IMR-90 (cell line): ENCODE data around the gene PTPRN2. TPM values are rescaled to one million over a fixed set of nuclear protein-coding genes. Genes with fewer than 3 reads are reported as not detected.

ENCODE experiments used
- ATAC-seq: fragments of 200-7000 bp; cut with Tn5 transposase; 2 replicates; pipeline ENCODE4 v1.9.1; 2020; ENCODE audit warnings: low read depth, mild to moderate bottlenecking, moderate library complexity
- BruUV-seq: library from RNA; stranded (reverse); fragments of 400-500 nt; replicated peaks from 2 replicates; lab custom pipeline; 2021; lab: Mats Ljungman, UMichigan
- CTCF ChIA-PET: fragments of 300-600 bp; formaldehyde crosslinking; extraction: SDS; loops from one replicate; lab custom pipeline; 2021; ENCODE audit warnings: antibody characterized with exemption; lab: Yijun Ruan, JAX
- POLR2A ChIA-PET: fragments of 300-600 bp; sonication (Branson Sonifier 250); formaldehyde crosslinking; loops from one replicate; lab custom pipeline; 2022; ENCODE audit warnings: antibody characterized with exemption; ENCODE audit not compliant: unreplicated experiment; lab: Charles Lee
- DNase-seq: peaks from one replicate; pipeline ENCODE4 v3.0.0; 2013
- H2AFZ ChIP-seq: replicated peaks from 2 replicates; pipeline ENCODE3; 2013; ENCODE audit warnings: low read length, mild to moderate bottlenecking; ENCODE audit not compliant: poor library complexity
- H2AK5ac ChIP-seq: 2 replicates; pipeline ENCODE4 v1.6.1; 2013; ENCODE audit warnings: low read depth, low read length, inconsistent platforms
- H2AK9ac ChIP-seq: replicated peaks from 2 replicates; pipeline ENCODE3; 2013; ENCODE audit warnings: mild to moderate bottlenecking, low read depth, low read length, moderate library complexity; ENCODE audit not compliant: poor library complexity
- H2BK120ac ChIP-seq: 2 replicates; pipeline ENCODE4 v1.6.1; 2013; ENCODE audit warnings: low read depth, low read length, inconsistent platforms
- H2BK15ac ChIP-seq: 3 replicates; pipeline ENCODE4 v1.6.1; 2013; ENCODE audit warnings: low read depth, low read length, inconsistent platforms
- H2BK20ac ChIP-seq: 2 replicates; pipeline ENCODE4 v1.6.1; 2013; ENCODE audit warnings: low read depth, mild to moderate bottlenecking, inconsistent platforms, low read length, moderate library complexity
- H2BK5ac ChIP-seq: 2 replicates; pipeline ENCODE4 v1.6.1; 2013; ENCODE audit warnings: mild to moderate bottlenecking, low read depth, low read length, inconsistent platforms; ENCODE audit not compliant: poor library complexity, severe bottlenecking
- H3K14ac ChIP-seq: replicated peaks from 2 replicates; pipeline ENCODE4 v1.6.1; 2013; ENCODE audit warnings: low read depth, low read length, inconsistent platforms
- H3K18ac ChIP-seq: 2 replicates; pipeline ENCODE4 v1.6.1; 2013; ENCODE audit warnings: low read depth, low read length, control low read depth
- H3K23ac ChIP-seq: 2 replicates; pipeline ENCODE4 v1.6.1; 2013; ENCODE audit warnings: low read depth, low read length, inconsistent platforms
- H3K27ac ChIP-seq: 2 replicates; pipeline ENCODE4 v1.5.1; 2013; ENCODE audit warnings: mild to moderate bottlenecking, control low read depth, low read length; ENCODE audit not compliant: insufficient read depth
- H3K27me3 ChIP-seq: 2 replicates; pipeline ENCODE4 v1.6.1; 2013; ENCODE audit warnings: low read length; ENCODE audit not compliant: control insufficient read depth, insufficient read depth
- H3K36me3 ChIP-seq: 2 replicates; pipeline ENCODE4 v1.6.1; 2013; ENCODE audit warnings: low read length, mixed read lengths; ENCODE audit not compliant: control insufficient read depth, insufficient read depth
- H3K4ac ChIP-seq: 2 replicates; pipeline ENCODE4 v1.6.1; 2013; ENCODE audit warnings: low read depth, low read length, inconsistent platforms
- H3K4me1 ChIP-seq: 2 replicates; pipeline ENCODE4 v1.6.1; 2013; ENCODE audit warnings: low read length, mixed read lengths; ENCODE audit not compliant: control insufficient read depth, insufficient read depth
- H3K4me2 ChIP-seq: 2 replicates; pipeline ENCODE4 v1.6.1; 2013; ENCODE audit warnings: low read depth, mild to moderate bottlenecking, control low read depth, low read length, moderate library complexity
- H3K4me3 ChIP-seq: 2 replicates; pipeline ENCODE4 v1.5.1; 2013; ENCODE audit warnings: low read depth, mild to moderate bottlenecking, control low read depth, low read length, moderate library complexity; ENCODE audit not compliant: insufficient read depth
- H3K56ac ChIP-seq: 2 replicates; pipeline ENCODE4 v1.6.1; 2013; ENCODE audit warnings: low read length, inconsistent platforms; ENCODE audit not compliant: insufficient read depth; ENCODE audit errors: extremely low read depth
- H3K79me1 ChIP-seq, 2 experiments: 2 replicates each; pipeline ENCODE4 v1.6.1; 2013; ENCODE audit warnings: low read length in 2 of 2, inconsistent platforms in 1 of 2, low read depth in 1 of 2
- H3K9ac ChIP-seq: 2 replicates; pipeline ENCODE4 v1.6.1; 2013; ENCODE audit warnings: low read depth, low read length, control low read depth
- H3K9me1 ChIP-seq: 2 replicates; pipeline ENCODE4 v1.6.1; 2013; ENCODE audit warnings: low read length, inconsistent platforms; ENCODE audit not compliant: insufficient read depth
- H3K9me3 ChIP-seq: 2 replicates; pipeline ENCODE4 v1.6.1; 2013; ENCODE audit warnings: low read length; ENCODE audit not compliant: control insufficient read depth, insufficient read depth
- H4K20me1 ChIP-seq: 2 replicates; pipeline ENCODE4 v1.6.1; 2013; ENCODE audit warnings: low read length, inconsistent platforms; ENCODE audit not compliant: insufficient read depth
- H4K5ac ChIP-seq: 2 replicates; pipeline ENCODE4 v1.6.1; 2013; ENCODE audit warnings: mild to moderate bottlenecking, low read depth, low read length, control low read depth
- H4K8ac ChIP-seq, 2 experiments: 2 replicates each; pipeline ENCODE4 v1.6.1; 2013; ENCODE audit warnings: low read depth in 2 of 2, low read length in 2 of 2, control low read depth in 1 of 2, inconsistent platforms in 1 of 2
- H4K91ac ChIP-seq: 2 replicates; pipeline ENCODE4 v1.6.1; 2013; ENCODE audit warnings: low read depth, low read length, inconsistent platforms; ENCODE audit not compliant: insufficient read depth
- BHLHE40 ChIP-seq: fragments of 150-350 bp; IDR thresholded peaks from 2 replicates; pipeline ENCODE4 v1.6.1; 2016; ENCODE audit warnings: mild to moderate bottlenecking, low read depth, low read length
- CHD1 ChIP-seq: IDR thresholded peaks from 2 replicates; pipeline ENCODE4 v1.6.1; 2012; ENCODE audit warnings: low read depth, low read length, improper control_type of control experiment
- ELK1 ChIP-seq: fragments of 150-350 bp; IDR thresholded peaks from 2 replicates; pipeline ENCODE4 v1.6.1; 2016; ENCODE audit warnings: low read depth, mild to moderate bottlenecking, low read length, moderate library complexity, borderline replicate concordance
- NFE2L2 ChIP-seq: fragments of 150-350 bp; IDR thresholded peaks from 2 replicates; pipeline ENCODE4 v1.6.1; 2016; ENCODE audit warnings: low read depth, mild to moderate bottlenecking, low read length
- SMC3 ChIP-seq: fragments of 150-350 bp; IDR thresholded peaks from 2 replicates; pipeline ENCODE4 v1.6.1; 2016; ENCODE audit warnings: low read depth, mild to moderate bottlenecking, antibody characterized with exemption, low read length, moderate library complexity
- USF2 ChIP-seq: fragments of 150-350 bp; IDR thresholded peaks from 2 replicates; pipeline ENCODE4 v1.6.1; 2017; ENCODE audit warnings: mild to moderate bottlenecking, antibody characterized with exemption, low read length, low read depth
- WGBS, 2 experiments: methylation state at CpG; one replicate each; pipeline versions ENCODE4 v1.1.5 to v1.1.7; 2013; ENCODE audit warnings: missing lambda C conversion rate in 2 of 2; ENCODE audit not compliant: insufficient read length in 1 of 2; ENCODE audit errors: extremely low coverage in 2 of 2; 5-methylcytosine and 5-hydroxymethylcytosine counted together
- dilution Hi-C: fragments of 300-500 bp; cut with HindIII; formaldehyde crosslinking; loops from one replicate; pipeline ENCODE4 v1.14.3; 2018; ENCODE audit warnings: low sequenced_read_pairs; ENCODE audit not compliant: unreplicated experiment
- in situ Hi-C: fragments of 300-500 bp; cut with MboI; formaldehyde crosslinking; loops from 3 replicates; pipeline ENCODE4 v1.14.3; 2019; ENCODE audit warnings: low sequenced_read_pairs, inconsistent platforms, mixed read lengths
- intact Hi-C: fragments of 100-400 bp; cut with micrococcal nuclease; formaldehyde crosslinking; loops from 2 replicates; pipeline ENCODE4 v1.10.0; 2022
- polyA plus RNA-seq, 3 experiments: library from polyadenylated mRNA; depleted of rRNA; stranded (reverse); fragments of >200 nt; gene quantifications; 2 replicates each; pipeline ENCODE4 v1.2.3, GENCODE V29; 2012; ENCODE audit warnings: low replicate concordance in 1 of 3
- total RNA-seq: library from RNA; depleted of rRNA; stranded (reverse); fragments of >200 nt; gene quantifications from 2 replicates; pipeline ENCODE4 v1.2.3, GENCODE V29; 2012

The PTPRN2 gene
- total and polyA plus RNA-seq, 2 of the 4 experiments (the other 2 are of a cell fraction) = 0.03 TPM; not detected in 1

- Histone ChIP-seq H3K9me3 (peaks cover 45% of the 10 kb centered on the region), H3K4me2 (no peak overlapping the region), H3K9me1 (no peaks in the 10 kb centered on the region), H4K91ac (no peak overlapping the region), H2BK20ac (no peak overlapping the region), H3K18ac (no peak overlapping the region), H2AFZ (no peak overlapping the region), H3K27me3 (no peaks in the 10 kb centered on the region), H3K36me3 (no peaks in the 10 kb centered on the region), H2BK120ac (no peak overlapping the region), H3K4ac (no peak overlapping the region), H3K14ac (no peak overlapping the region), H4K5ac (no peak overlapping the region), H2AK9ac (no peak overlapping the region), H4K8ac (no peak overlapping the region), H3K79me1 (no peaks in the 10 kb centered on the region), H3K23ac (no peak overlapping the region), H3K4me3 (no peak overlapping the region), H2BK15ac (no peak overlapping the region), H3K9ac (no peak overlapping the region), H3K4me1 (no peaks in the 10 kb centered on the region), H3K27ac (no peak overlapping the region), H4K20me1 (no peaks in the 10 kb centered on the region), H2AK5ac (no peak overlapping the region), H2BK5ac (no peak overlapping the region), H3K56ac (no peak overlapping the region)
- ChIA-PET CTCF (no interaction called here), POLR2A (no interaction called here)
- in situ Hi-C loops (no loop called here), dilution Hi-C loops (no loop called here), intact Hi-C loops (no loop called here)
- ATAC-seq (no peak), DNase-seq (no peak)
- no TSS peak for BruUV-seq
- WGBS, 2 experiments = 27% methylated on average over 2 of the region's 3 CpGs; no CpG with 5 or more reads in 1 of the 2 experiments
- TF ChIP-seq ELK1 = no peak
- TF ChIP-seq NFE2L2 = no peak
- no peak for TF ChIP-seq CHD1
- TF ChIP-seq SMC3 = no peak
- TF ChIP-seq BHLHE40 = no peak
- TF ChIP-seq USF2 = no peak
Observed at GRCh38 chr7:158367634-158367982, 220.0 kb downstream of the PTPRN2 start.
